ENCODE data around the gene RALGAPA2.

DNA sequence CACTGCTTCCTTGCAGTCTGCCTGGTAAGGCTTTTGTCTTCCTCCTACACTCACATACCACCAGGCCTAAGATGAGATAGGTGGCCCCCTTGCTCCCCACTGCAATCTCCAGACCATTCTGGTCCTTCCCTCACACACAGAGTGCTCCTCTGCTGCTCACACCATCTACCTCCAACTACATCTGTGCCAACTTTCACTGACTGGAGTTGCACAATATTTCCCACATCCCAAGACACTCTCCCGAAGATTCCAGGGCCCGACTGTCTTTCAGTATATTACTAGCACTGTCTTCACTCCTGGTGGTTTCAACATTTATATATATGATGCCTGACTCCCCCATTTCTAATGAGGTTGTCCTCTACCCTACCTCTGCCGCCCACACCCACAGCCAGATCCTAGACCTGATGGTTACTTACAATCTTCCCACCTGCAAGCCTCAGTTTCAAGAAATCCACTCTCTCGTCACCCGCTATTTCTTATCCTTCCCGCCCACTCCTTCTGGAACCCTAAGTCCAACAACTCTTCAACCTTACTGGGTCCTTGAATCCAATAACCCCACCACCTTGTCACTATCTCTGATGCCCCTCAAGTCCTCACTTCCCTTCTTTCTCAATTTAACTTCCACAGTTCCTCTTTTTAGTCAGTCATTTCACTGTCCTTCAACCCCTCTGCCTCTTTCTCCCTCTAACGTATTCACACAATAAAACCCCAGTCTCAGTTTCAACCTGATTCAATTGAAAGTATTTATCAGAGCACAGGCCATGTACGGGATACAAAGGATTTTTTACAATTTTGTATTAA lies 21.6 kb downstream of the RALGAPA2 start:
- TF ChIP-seq, protein P1, sequence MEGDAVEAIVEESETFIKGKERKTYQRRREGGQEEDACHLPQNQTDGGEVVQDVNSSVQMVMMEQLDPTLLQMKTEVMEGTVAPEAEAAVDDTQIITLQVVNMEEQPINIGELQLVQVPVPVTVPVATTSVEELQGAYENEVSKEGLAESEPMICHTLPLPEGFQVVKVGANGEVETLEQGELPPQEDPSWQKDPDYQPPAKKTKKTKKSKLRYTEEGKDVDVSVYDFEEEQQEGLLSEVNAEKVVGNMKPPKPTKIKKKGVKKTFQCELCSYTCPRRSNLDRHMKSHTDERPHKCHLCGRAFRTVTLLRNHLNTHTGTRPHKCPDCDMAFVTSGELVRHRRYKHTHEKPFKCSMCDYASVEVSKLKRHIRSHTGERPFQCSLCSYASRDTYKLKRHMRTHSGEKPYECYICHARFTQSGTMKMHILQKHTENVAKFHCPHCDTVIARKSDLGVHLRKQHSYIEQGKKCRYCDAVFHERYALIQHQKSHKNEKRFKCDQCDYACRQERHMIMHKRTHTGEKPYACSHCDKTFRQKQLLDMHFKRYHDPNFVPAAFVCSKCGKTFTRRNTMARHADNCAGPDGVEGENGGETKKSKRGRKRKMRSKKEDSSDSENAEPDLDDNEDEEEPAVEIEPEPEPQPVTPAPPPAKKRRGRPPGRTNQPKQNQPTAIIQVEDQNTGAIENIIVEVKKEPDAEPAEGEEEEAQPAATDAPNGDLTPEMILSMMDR (IDR thresholded peaks at IDR 0.05; ENCODE audit: low read depth, low read length), result no peak
- no peak for TF ChIP-seq EZH2phosphoT487 (IDR thresholded peaks at IDR 0.05; ENCODE audit: low read depth)

All from OCI-LY3 (cell line).